Upper lobe of left lung (tissue), 4 donors: Measurements from ENCODE around the gene PTPRN2.

ENCODE experiments used
- CTCF ChIP-seq, 6 experiments: fragments of 450-650 bp in 4 of 6; fragments of 200-600 bp in 2 of 6; sonication (generic) in 2 of 6; IDR thresholded peaks; one replicate each; pipeline ENCODE4 v1.5.1; 2016 to 2019; ENCODE audit warnings: antibody characterized with exemption in 6 of 6
- POLR2A ChIP-seq, 4 donors: fragments of 450-650 bp; IDR thresholded peaks; one replicate each; pipeline ENCODE4 v1.5.1; 2016 to 2017; ENCODE audit warnings: antibody characterized with exemption in 4 of 4, mild to moderate bottlenecking in 2 of 4

GRCh38 chr7:158275711-158276413 is 311.8 kb downstream of the PTPRN2 start:
- TF ChIP-seq CTCF (IDR thresholded peaks at IDR 0.05) = no peak
- TF ChIP-seq POLR2A (IDR thresholded peaks at IDR 0.05) = no peak
